NK-92 (cell line): Measurements from ENCODE around the gene A1CF.

Experiments used
- DNase-seq: peaks from one replicate; lab custom pipeline; 2025; ENCODE audit not compliant: unreplicated experiment; lab: John Stamatoyannopoulos, UW

The A1CF gene

GRCh38 chr10:50862719-50863118, 22.7 kb downstream of the A1CF start:
- no peak for DNase-seq

GRCh38 chr10:50861370-50861769, 24.1 kb downstream of the A1CF start:
- no peak for DNase-seq

GRCh38 chr10:50857579-50857978, 27.8 kb downstream of the A1CF start:
- DNase-seq: no peak

GRCh38 chr10:50855461-50855860, 30.0 kb downstream of the A1CF start:
- no peak for DNase-seq

- DNase-seq: no peak
Measured at GRCh38 chr10:50855015-50855414, 30.4 kb downstream of the A1CF start.

- no peak for DNase-seq
Measured at GRCh38 chr10:50853557-50853956, 31.9 kb downstream of the A1CF start.

GRCh38 chr10:50851884-50852671, 33.3 kb downstream of the A1CF start:
- no peak for DNase-seq

- no peak for DNase-seq
Measured at GRCh38 chr10:50850578-50851230, 34.7 kb downstream of the A1CF start.

GRCh38 chr10:50846753-50847152, 38.7 kb downstream of the A1CF start:
- DNase-seq: no peak

GRCh38 chr10:50837095-50837494, 48.3 kb downstream of the A1CF start:
- DNase-seq: no peak

GRCh38 chr10:50832171-50832751, 53.2 kb downstream of the A1CF start:
- DNase-seq: no peak

- no peak for DNase-seq
Measured at GRCh38 chr10:50830066-50830465, 55.4 kb downstream of the A1CF start.

GRCh38 chr10:50824782-50825181, 60.6 kb downstream of the A1CF start:
- no peak for DNase-seq

GRCh38 chr10:50823789-50824188, 61.6 kb downstream of the A1CF start:
- no peak for DNase-seq

GRCh38 chr10:50809596-50809995, 75.8 kb downstream of the A1CF start:
- no peak for DNase-seq

GRCh38 chr10:50807851-50808776, 77.3 kb downstream of the A1CF start:
- no peak for DNase-seq

- DNase-seq: no peak
Measured at GRCh38 chr10:50805981-50806622, 79.3 kb downstream of the A1CF start.

- no peak for DNase-seq
Measured at GRCh38 chr10:50799595-50799994, 85.8 kb downstream of the A1CF start.

GRCh38 chr10:50798297-50798696, 87.1 kb downstream of the A1CF start:
- DNase-seq: no peak

GRCh38 chr10:50796693-50797092, 88.7 kb downstream of the A1CF start:
- DNase-seq: no peak

GRCh38 chr10:50794490-50794889, 90.9 kb downstream of the A1CF start:
- no peak for DNase-seq
